Hepatocyte (in vitro differentiated cells): ENCODE results near the gene ZNF385A.

Source experiments
- EZH2 ChIP-seq: fragments of 200-600 bp; sonication (generic); IDR thresholded peaks from 2 replicates; pipeline ENCODE4 v1.6.1; 2016; ENCODE audit warnings: antibody characterized with exemption, mild to moderate bottlenecking, borderline replicate concordance
- TF ChIP-seq, protein P1 (sequence below): fragments of 200-600 bp; sonication (generic); IDR thresholded peaks from 2 replicates; pipeline ENCODE4 v1.5.1; 2016; ENCODE audit warnings: antibody characterized with exemption, mild to moderate bottlenecking; ENCODE audit not compliant: poor library complexity

- TF ChIP-seq, protein P1, sequence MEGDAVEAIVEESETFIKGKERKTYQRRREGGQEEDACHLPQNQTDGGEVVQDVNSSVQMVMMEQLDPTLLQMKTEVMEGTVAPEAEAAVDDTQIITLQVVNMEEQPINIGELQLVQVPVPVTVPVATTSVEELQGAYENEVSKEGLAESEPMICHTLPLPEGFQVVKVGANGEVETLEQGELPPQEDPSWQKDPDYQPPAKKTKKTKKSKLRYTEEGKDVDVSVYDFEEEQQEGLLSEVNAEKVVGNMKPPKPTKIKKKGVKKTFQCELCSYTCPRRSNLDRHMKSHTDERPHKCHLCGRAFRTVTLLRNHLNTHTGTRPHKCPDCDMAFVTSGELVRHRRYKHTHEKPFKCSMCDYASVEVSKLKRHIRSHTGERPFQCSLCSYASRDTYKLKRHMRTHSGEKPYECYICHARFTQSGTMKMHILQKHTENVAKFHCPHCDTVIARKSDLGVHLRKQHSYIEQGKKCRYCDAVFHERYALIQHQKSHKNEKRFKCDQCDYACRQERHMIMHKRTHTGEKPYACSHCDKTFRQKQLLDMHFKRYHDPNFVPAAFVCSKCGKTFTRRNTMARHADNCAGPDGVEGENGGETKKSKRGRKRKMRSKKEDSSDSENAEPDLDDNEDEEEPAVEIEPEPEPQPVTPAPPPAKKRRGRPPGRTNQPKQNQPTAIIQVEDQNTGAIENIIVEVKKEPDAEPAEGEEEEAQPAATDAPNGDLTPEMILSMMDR, result no peak
- TF ChIP-seq EZH2, result no peak
These were observed 8.1 kb upstream of the ZNF385A start for GRCh38 chr12:54392485-54393206.
